Activated CD4-positive, alpha-beta T cell treated with anti-CD3 and anti-CD28 coated beads, Interleukin-2, amount 10 ng/mL, durations not matched to agents 24 days and 14 days (primary cell): ENCODE data around the gene DCP1B. TPM values are rescaled to one million over a fixed set of nuclear protein-coding genes. Genes with fewer than 3 reads are reported as not detected.
A peak's percentile ranks its signal among the peaks of the same experiment; 100 is the strongest.

Experiments
- DNase-seq: peaks from one replicate; pipeline ENCODE4 v3.0.0; 2022
- H3K27ac Mint-ChIP-seq: one replicate; pipeline ENCODE4 v1.8.0; 2022; ENCODE audit warnings: mild to moderate bottlenecking, mixed read lengths
- H3K27me3 Mint-ChIP-seq: one replicate; pipeline ENCODE4 v1.8.0; 2022; ENCODE audit warnings: mixed read lengths
- H3K36me3 Mint-ChIP-seq: one replicate; pipeline ENCODE4 v1.8.0; 2022; ENCODE audit warnings: low read depth, mild to moderate bottlenecking, mixed read lengths
- H3K4me1 Mint-ChIP-seq: one replicate; pipeline ENCODE4 v1.8.0; 2021; ENCODE audit warnings: mixed read lengths
- H3K4me3 Mint-ChIP-seq: one replicate; pipeline ENCODE4 v1.8.0; 2022; ENCODE audit warnings: mild to moderate bottlenecking, moderate library complexity, mixed read lengths
- H3K9me3 Mint-ChIP-seq: one replicate; pipeline ENCODE4 v1.8.0; 2021; ENCODE audit warnings: mixed read lengths
- intact Hi-C: fragments of 100-400 bp; cut with micrococcal nuclease; formaldehyde crosslinking; loops from one replicate; pipeline ENCODE4 v1.15.1; 2023
- total RNA-seq: library from RNA; stranded (reverse); gene quantifications from 2 replicates; pipeline ENCODE4 v1.2.3, GENCODE V29; 2022

Gene DCP1B
- total RNA-seq, 1 donor from 2014 or later = 9.9 TPM

GRCh38 chr12:1920436-1920835 is 83.8 kb downstream of the DCP1B start:
- Mint-ChIP-seq H3K9me3 (peaks cover 4% of the 10 kb centered on the region), H3K27me3 (peaks cover 13% of the 10 kb centered on the region), H3K36me3 (no peaks in the 10 kb centered on the region), H3K4me3 (no peak overlapping the region), H3K27ac (no peak overlapping the region), H3K4me1 (peaks cover 19% of the 10 kb centered on the region)
- DNase-seq = no peak
- intact Hi-C loops = no loop called here

- Mint-ChIP-seq H3K36me3 (no peaks in the 10 kb centered on the region), H3K27me3 (peaks cover 13% of the 10 kb centered on the region), H3K27ac (no peak overlapping the region), H3K9me3 (peaks cover 4% of the 10 kb centered on the region), H3K4me1 (peaks cover 18% of the 10 kb centered on the region), H3K4me3 (no peak overlapping the region)
- intact Hi-C loops = no loop called here
- DNase-seq = peak; percentile 40
These were observed 84.5 kb downstream of the DCP1B start for GRCh38 chr12:1919763-1920162.

- H3K4me1 Mint-ChIP-seq = peaks cover 14% of the 10 kb centered on the region
- H3K4me3 Mint-ChIP-seq = no peak overlapping the region
- no peak overlapping the region for H3K27ac Mint-ChIP-seq
- H3K36me3 Mint-ChIP-seq = no peaks in the 10 kb centered on the region
- H3K27me3 Mint-ChIP-seq = peaks cover 13% of the 10 kb centered on the region
- DNase-seq = peak; percentile 46
- H3K9me3 Mint-ChIP-seq = peaks cover 4% of the 10 kb centered on the region
- intact Hi-C loops = no loop called here
These were observed 85.0 kb downstream of the DCP1B start for GRCh38 chr12:1919284-1919683.

GRCh38 chr12:1918884-1919236 is 85.4 kb downstream of the DCP1B start:
- Mint-ChIP-seq H3K4me1 (peaks cover 14% of the 10 kb centered on the region), H3K9me3 (peaks cover 4% of the 10 kb centered on the region), H3K27me3 (peaks cover 13% of the 10 kb centered on the region), H3K36me3 (no peaks in the 10 kb centered on the region), H3K4me3 (no peak overlapping the region), H3K27ac (no peak overlapping the region)
- intact Hi-C loops = no loop called here
- DNase-seq = peak; percentile 54

- Mint-ChIP-seq H3K27ac (no peak within 1 kb of the TSS), H3K4me1 (peaks cover 14% of the 10 kb centered on the region), H3K9me3 (peaks cover 4% of the 10 kb centered on the region), H3K27me3 (peaks cover 13% of the 10 kb centered on the region), H3K36me3 (no peaks in the 10 kb centered on the region), H3K4me3 (no peak within 1 kb of the TSS)
- no peak for DNase-seq
- intact Hi-C loops = no loop called here
These were observed 86.0 kb downstream of the DCP1B start, which contains the start of gene CACNA2D4 for GRCh38 chr12:1918081-1918883. Gene CACNA2D4 (minus strand): TSS chr12:1918652. CDS start chr12:1918473, 179 bp downstream.

GRCh38 chr12:1917172-1918070 is 86.8 kb downstream of the DCP1B start:
- intact Hi-C loops = no loop called here
- peaks cover 13% of the 10 kb centered on the region for H3K27me3 Mint-ChIP-seq
- DNase-seq = peak; percentile 40

GRCh38 chr12:1916371-1917171 is 87.7 kb downstream of the DCP1B start:
- H3K36me3 Mint-ChIP-seq = no peaks in the 10 kb centered on the region
- H3K4me1 Mint-ChIP-seq = peaks cover 14% of the 10 kb centered on the region
- H3K27ac Mint-ChIP-seq = no peak overlapping the region
- peaks cover 13% of the 10 kb centered on the region for H3K27me3 Mint-ChIP-seq
- H3K4me3 Mint-ChIP-seq = peak overlapping the region; percentile 64
- peaks cover 4% of the 10 kb centered on the region for H3K9me3 Mint-ChIP-seq
- intact Hi-C loops = no loop called here
- DNase-seq = peak; percentile 37

More at GRCh38 chr12:1917172-1918070, 86.8 kb downstream of the DCP1B start:
- Mint-ChIP-seq H3K4me3 (no peak overlapping the region), H3K36me3 (no peaks in the 10 kb centered on the region), H3K27ac (no peak overlapping the region), H3K4me1 (peaks cover 14% of the 10 kb centered on the region), H3K9me3 (peaks cover 4% of the 10 kb centered on the region)

GRCh38 chr12:1915082-1915968 is 88.9 kb downstream of the DCP1B start:
- intact Hi-C loops = no loop called here
- Mint-ChIP-seq H3K27ac (peak overlapping the region; percentile 71), H3K4me3 (peak overlapping the region; percentile 64), H3K36me3 (no peaks in the 10 kb centered on the region), H3K9me3 (peaks cover 4% of the 10 kb centered on the region), H3K27me3 (peaks cover 10% of the 10 kb centered on the region), H3K4me1 (peaks cover 14% of the 10 kb centered on the region)
- DNase-seq = peak; percentile 80

- H3K4me3 Mint-ChIP-seq = no peak overlapping the region
- peak; percentile 53 for DNase-seq
- H3K27ac Mint-ChIP-seq = no peak overlapping the region
- peaks cover 4% of the 10 kb centered on the region for H3K9me3 Mint-ChIP-seq
- peaks cover 10% of the 10 kb centered on the region for H3K27me3 Mint-ChIP-seq
- no peaks in the 10 kb centered on the region for H3K36me3 Mint-ChIP-seq
- peaks cover 14% of the 10 kb centered on the region for H3K4me1 Mint-ChIP-seq
- intact Hi-C loops = no loop called here
These were observed 89.9 kb downstream of the DCP1B start for GRCh38 chr12:1914114-1914911.

GRCh38 chr12:1913377-1914113 is 90.7 kb downstream of the DCP1B start:
- no peaks in the 10 kb centered on the region for H3K36me3 Mint-ChIP-seq

GRCh38 chr12:1912580-1913376 is 91.5 kb downstream of the DCP1B start:
- Mint-ChIP-seq H3K27ac (no peak overlapping the region), H3K4me3 (no peak overlapping the region), H3K4me1 (peaks cover 15% of the 10 kb centered on the region), H3K36me3 (no peaks in the 10 kb centered on the region), H3K9me3 (peaks cover 5% of the 10 kb centered on the region), H3K27me3 (peaks cover 8% of the 10 kb centered on the region)
- DNase-seq = peak; percentile 28
- intact Hi-C loops = no loop called here

More at GRCh38 chr12:1913377-1914113, 90.7 kb downstream of the DCP1B start:
- H3K4me3 Mint-ChIP-seq = no peak overlapping the region
- peaks cover 14% of the 10 kb centered on the region for H3K4me1 Mint-ChIP-seq
- intact Hi-C loops = no loop called here
- DNase-seq = peak; percentile 48
- no peak overlapping the region for H3K27ac Mint-ChIP-seq
- peaks cover 7% of the 10 kb centered on the region for H3K27me3 Mint-ChIP-seq
- peaks cover 4% of the 10 kb centered on the region for H3K9me3 Mint-ChIP-seq
